IMR-90 (cell line): ENCODE data around the gene STX18. TPM values are rescaled to one million over a fixed set of nuclear protein-coding genes. Genes with fewer than 3 reads are reported as not detected.

ENCODE experiments used
- ATAC-seq: fragments of 200-7000 bp; cut with Tn5 transposase; 2 replicates; pipeline ENCODE4 v1.9.1; 2020; ENCODE audit warnings: low read depth, mild to moderate bottlenecking, moderate library complexity
- BruUV-seq: library from RNA; stranded (reverse); fragments of 400-500 nt; replicated peaks from 2 replicates; lab custom pipeline; 2021; lab: Mats Ljungman, UMichigan
- CTCF ChIA-PET: fragments of 300-600 bp; formaldehyde crosslinking; extraction: SDS; loops from one replicate; lab custom pipeline; 2021; ENCODE audit warnings: antibody characterized with exemption; lab: Yijun Ruan, JAX
- POLR2A ChIA-PET: fragments of 300-600 bp; sonication (Branson Sonifier 250); formaldehyde crosslinking; loops from one replicate; lab custom pipeline; 2022; ENCODE audit warnings: antibody characterized with exemption; ENCODE audit not compliant: unreplicated experiment; lab: Charles Lee
- DNase-seq: peaks from one replicate; pipeline ENCODE4 v3.0.0; 2013
- H2AFZ ChIP-seq: replicated peaks from 2 replicates; pipeline ENCODE3; 2013; ENCODE audit warnings: low read length, mild to moderate bottlenecking; ENCODE audit not compliant: poor library complexity
- H2AK5ac ChIP-seq: 2 replicates; pipeline ENCODE4 v1.6.1; 2013; ENCODE audit warnings: low read depth, low read length, inconsistent platforms
- H2AK9ac ChIP-seq: replicated peaks from 2 replicates; pipeline ENCODE3; 2013; ENCODE audit warnings: mild to moderate bottlenecking, low read depth, low read length, moderate library complexity; ENCODE audit not compliant: poor library complexity
- H2BK120ac ChIP-seq: 2 replicates; pipeline ENCODE4 v1.6.1; 2013; ENCODE audit warnings: low read depth, low read length, inconsistent platforms
- H2BK15ac ChIP-seq: 3 replicates; pipeline ENCODE4 v1.6.1; 2013; ENCODE audit warnings: low read depth, low read length, inconsistent platforms
- H2BK20ac ChIP-seq: 2 replicates; pipeline ENCODE4 v1.6.1; 2013; ENCODE audit warnings: low read depth, mild to moderate bottlenecking, inconsistent platforms, low read length, moderate library complexity
- H2BK5ac ChIP-seq: 2 replicates; pipeline ENCODE4 v1.6.1; 2013; ENCODE audit warnings: mild to moderate bottlenecking, low read depth, low read length, inconsistent platforms; ENCODE audit not compliant: poor library complexity, severe bottlenecking
- H3K14ac ChIP-seq: replicated peaks from 2 replicates; pipeline ENCODE4 v1.6.1; 2013; ENCODE audit warnings: low read depth, low read length, inconsistent platforms
- H3K18ac ChIP-seq: 2 replicates; pipeline ENCODE4 v1.6.1; 2013; ENCODE audit warnings: low read depth, low read length, control low read depth
- H3K23ac ChIP-seq: 2 replicates; pipeline ENCODE4 v1.6.1; 2013; ENCODE audit warnings: low read depth, low read length, inconsistent platforms
- H3K27ac ChIP-seq: 2 replicates; pipeline ENCODE4 v1.5.1; 2013; ENCODE audit warnings: mild to moderate bottlenecking, control low read depth, low read length; ENCODE audit not compliant: insufficient read depth
- H3K27me3 ChIP-seq: 2 replicates; pipeline ENCODE4 v1.6.1; 2013; ENCODE audit warnings: low read length; ENCODE audit not compliant: control insufficient read depth, insufficient read depth
- H3K36me3 ChIP-seq: 2 replicates; pipeline ENCODE4 v1.6.1; 2013; ENCODE audit warnings: low read length, mixed read lengths; ENCODE audit not compliant: control insufficient read depth, insufficient read depth
- H3K4ac ChIP-seq: 2 replicates; pipeline ENCODE4 v1.6.1; 2013; ENCODE audit warnings: low read depth, low read length, inconsistent platforms
- H3K4me1 ChIP-seq: 2 replicates; pipeline ENCODE4 v1.6.1; 2013; ENCODE audit warnings: low read length, mixed read lengths; ENCODE audit not compliant: control insufficient read depth, insufficient read depth
- H3K4me2 ChIP-seq: 2 replicates; pipeline ENCODE4 v1.6.1; 2013; ENCODE audit warnings: low read depth, mild to moderate bottlenecking, control low read depth, low read length, moderate library complexity
- H3K4me3 ChIP-seq: 2 replicates; pipeline ENCODE4 v1.5.1; 2013; ENCODE audit warnings: low read depth, mild to moderate bottlenecking, control low read depth, low read length, moderate library complexity; ENCODE audit not compliant: insufficient read depth
- H3K56ac ChIP-seq: 2 replicates; pipeline ENCODE4 v1.6.1; 2013; ENCODE audit warnings: low read length, inconsistent platforms; ENCODE audit not compliant: insufficient read depth; ENCODE audit errors: extremely low read depth
- H3K79me1 ChIP-seq, 2 experiments: 2 replicates each; pipeline ENCODE4 v1.6.1; 2013; ENCODE audit warnings: low read length in 2 of 2, inconsistent platforms in 1 of 2, low read depth in 1 of 2
- H3K9ac ChIP-seq: 2 replicates; pipeline ENCODE4 v1.6.1; 2013; ENCODE audit warnings: low read depth, low read length, control low read depth
- H3K9me1 ChIP-seq: 2 replicates; pipeline ENCODE4 v1.6.1; 2013; ENCODE audit warnings: low read length, inconsistent platforms; ENCODE audit not compliant: insufficient read depth
- H3K9me3 ChIP-seq: 2 replicates; pipeline ENCODE4 v1.6.1; 2013; ENCODE audit warnings: low read length; ENCODE audit not compliant: control insufficient read depth, insufficient read depth
- H4K20me1 ChIP-seq: 2 replicates; pipeline ENCODE4 v1.6.1; 2013; ENCODE audit warnings: low read length, inconsistent platforms; ENCODE audit not compliant: insufficient read depth
- H4K5ac ChIP-seq: 2 replicates; pipeline ENCODE4 v1.6.1; 2013; ENCODE audit warnings: mild to moderate bottlenecking, low read depth, low read length, control low read depth
- H4K8ac ChIP-seq, 2 experiments: 2 replicates each; pipeline ENCODE4 v1.6.1; 2013; ENCODE audit warnings: low read depth in 2 of 2, low read length in 2 of 2, control low read depth in 1 of 2, inconsistent platforms in 1 of 2
- H4K91ac ChIP-seq: 2 replicates; pipeline ENCODE4 v1.6.1; 2013; ENCODE audit warnings: low read depth, low read length, inconsistent platforms; ENCODE audit not compliant: insufficient read depth
- BHLHE40 ChIP-seq: fragments of 150-350 bp; IDR thresholded peaks from 2 replicates; pipeline ENCODE4 v1.6.1; 2016; ENCODE audit warnings: mild to moderate bottlenecking, low read depth, low read length
- CEBPB ChIP-seq: IDR thresholded peaks from 2 replicates; pipeline ENCODE4 v1.6.1; 2012; ENCODE audit warnings: low read depth, low read length, improper control_type of control experiment
- CHD1 ChIP-seq: IDR thresholded peaks from 2 replicates; pipeline ENCODE4 v1.6.1; 2012; ENCODE audit warnings: low read depth, low read length, improper control_type of control experiment
- CTCF ChIP-seq: conservative IDR thresholded peaks from 2 replicates; pipeline ENCODE4 v1.5.1; 2012; ENCODE audit warnings: mild to moderate bottlenecking, low read depth, low read length, improper control_type of control experiment
- ELK1 ChIP-seq: fragments of 150-350 bp; IDR thresholded peaks from 2 replicates; pipeline ENCODE4 v1.6.1; 2016; ENCODE audit warnings: low read depth, mild to moderate bottlenecking, low read length, moderate library complexity, borderline replicate concordance
- FOS ChIP-seq: fragments of 150-350 bp; IDR thresholded peaks from 2 replicates; pipeline ENCODE4 v1.6.1; 2016; ENCODE audit warnings: low read depth, low read length
- MAFK ChIP-seq: IDR thresholded peaks from 2 replicates; pipeline ENCODE4 v1.6.1; 2012; ENCODE audit warnings: low read depth, low read length, improper control_type of control experiment
- MAZ ChIP-seq: IDR thresholded peaks from 2 replicates; pipeline ENCODE4 v1.6.1; 2012; ENCODE audit warnings: low read depth, mild to moderate bottlenecking, low read length, improper control_type of control experiment, moderate library complexity, borderline replicate concordance
- MXI1 ChIP-seq: IDR thresholded peaks from 2 replicates; pipeline ENCODE4 v1.6.1; 2012; ENCODE audit warnings: low read depth, mild to moderate bottlenecking, low read length, moderate library complexity, borderline replicate concordance
- NFE2L2 ChIP-seq: fragments of 150-350 bp; IDR thresholded peaks from 2 replicates; pipeline ENCODE4 v1.6.1; 2016; ENCODE audit warnings: low read depth, mild to moderate bottlenecking, low read length
- POLR2A ChIP-seq: IDR thresholded peaks from 2 replicates; pipeline ENCODE4 v1.6.1; 2012; ENCODE audit warnings: mild to moderate bottlenecking, low read depth, low read length
- RAD21 ChIP-seq: IDR thresholded peaks from 2 replicates; pipeline ENCODE4 v1.6.1; 2012; ENCODE audit warnings: low read length, improper control_type of control experiment
- RCOR1 ChIP-seq: IDR thresholded peaks from 2 replicates; pipeline ENCODE4 v1.6.1; 2012; ENCODE audit warnings: mild to moderate bottlenecking, low read length, improper control_type of control experiment; ENCODE audit not compliant: insufficient replicate concordance
- RFX5 ChIP-seq: IDR thresholded peaks from 2 replicates; pipeline ENCODE4 v1.8.0; 2012; ENCODE audit warnings: low read depth, mild to moderate bottlenecking, low read length, moderate library complexity
- SMC3 ChIP-seq: fragments of 150-350 bp; IDR thresholded peaks from 2 replicates; pipeline ENCODE4 v1.6.1; 2016; ENCODE audit warnings: low read depth, mild to moderate bottlenecking, antibody characterized with exemption, low read length, moderate library complexity
- USF2 ChIP-seq: fragments of 150-350 bp; IDR thresholded peaks from 2 replicates; pipeline ENCODE4 v1.6.1; 2017; ENCODE audit warnings: mild to moderate bottlenecking, antibody characterized with exemption, low read length, low read depth
- WGBS, 2 experiments: methylation state at CpG; one replicate each; pipeline versions ENCODE4 v1.1.5 to v1.1.7; 2013; ENCODE audit warnings: missing lambda C conversion rate in 2 of 2; ENCODE audit not compliant: insufficient read length in 1 of 2; ENCODE audit errors: extremely low coverage in 2 of 2; 5-methylcytosine and 5-hydroxymethylcytosine counted together
- dilution Hi-C: fragments of 300-500 bp; cut with HindIII; formaldehyde crosslinking; loops from one replicate; pipeline ENCODE4 v1.14.3; 2018; ENCODE audit warnings: low sequenced_read_pairs; ENCODE audit not compliant: unreplicated experiment
- in situ Hi-C: fragments of 300-500 bp; cut with MboI; formaldehyde crosslinking; loops from 3 replicates; pipeline ENCODE4 v1.14.3; 2019; ENCODE audit warnings: low sequenced_read_pairs, inconsistent platforms, mixed read lengths
- intact Hi-C: fragments of 100-400 bp; cut with micrococcal nuclease; formaldehyde crosslinking; loops from 2 replicates; pipeline ENCODE4 v1.10.0; 2022
- polyA plus RNA-seq, 3 experiments: library from polyadenylated mRNA; depleted of rRNA; stranded (reverse); fragments of >200 nt; gene quantifications; 2 replicates each; pipeline ENCODE4 v1.2.3, GENCODE V29; 2012; ENCODE audit warnings: low replicate concordance in 1 of 3
- total RNA-seq: library from RNA; depleted of rRNA; stranded (reverse); fragments of >200 nt; gene quantifications from 2 replicates; pipeline ENCODE4 v1.2.3, GENCODE V29; 2012

STX18 gene
- total and polyA plus RNA-seq, 2 of the 4 experiments (the other 2 are of a cell fraction) = 20.1 to 23.4 TPM

- H4K20me1 ChIP-seq = peaks cover 3% of the 10 kb centered on the region; the same call in 1 of the 2 replicates
- H3K18ac ChIP-seq = no peak overlapping the region
- H3K9me3 ChIP-seq = no peaks in the 10 kb centered on the region
- no peak overlapping the region for H2BK15ac ChIP-seq
- ChIA-PET POLR2A (no interaction called here), CTCF (interaction anchor here (0.6 to 1.4 kb wide), 2 partner anchors 21 to 32 kb away, joined by 3 read pairs; no protein-coding TSS in a partner anchor)
- H3K9ac ChIP-seq = no peak overlapping the region
- H3K36me3 ChIP-seq = peaks cover 20% of the 10 kb centered on the region
- H2AK5ac ChIP-seq = no peak overlapping the region
- no peak overlapping the region for H2BK120ac ChIP-seq
- H3K23ac ChIP-seq = no peak overlapping the region
- no peak overlapping the region for H2BK5ac ChIP-seq
- TF ChIP-seq FOS = no peak
- TF ChIP-seq POLR2A = no peak
- no peak for TF ChIP-seq MAZ
- no peak for TF ChIP-seq RFX5
- no peak for TF ChIP-seq BHLHE40
- no peak for TF ChIP-seq CEBPB
- TF ChIP-seq RAD21 = no peak
- TF ChIP-seq NFE2L2 = no peak
- TF ChIP-seq MAFK = no peak
- TF ChIP-seq RCOR1 = no peak
- no peak for TF ChIP-seq ELK1
- TF ChIP-seq CHD1 = no peak
- no peak for TF ChIP-seq MXI1
- TF ChIP-seq USF2 = no peak
- TF ChIP-seq CTCF = no peak
- no peak for TF ChIP-seq SMC3
- H3K4me2 ChIP-seq = no peak overlapping the region
- no peak overlapping the region for H4K5ac ChIP-seq
- no peak overlapping the region for H3K4me3 ChIP-seq
- dilution Hi-C loops (no loop called here), in situ Hi-C loops (no loop called here), intact Hi-C loops (no loop called here)
- no peak overlapping the region for H4K8ac ChIP-seq
- H2BK20ac ChIP-seq = no peak overlapping the region
- no peak overlapping the region for H3K27ac ChIP-seq
- BruUV-seq = no TSS peak
- WGBS, 2 experiments = 100% methylated on average over 2 of the region's 5 CpGs; no CpG with 5 or more reads in 1 of the 2 experiments
- peaks cover 4% of the 10 kb centered on the region; the same call in 1 of the 2 replicates for H3K4me1 ChIP-seq
- no peak overlapping the region for H3K14ac ChIP-seq
- ATAC-seq (no peak), DNase-seq (no peak)
- H3K56ac ChIP-seq = no peak overlapping the region
- H4K91ac ChIP-seq = no peak overlapping the region
- no peaks in the 10 kb centered on the region for H3K27me3 ChIP-seq
- H2AK9ac ChIP-seq = no peak overlapping the region
- no peak overlapping the region for H2AFZ ChIP-seq
- peaks cover 12% of the 10 kb centered on the region; the same call in 1 of the 2 replicates for H3K9me1 ChIP-seq
- peaks cover 4% of the 10 kb centered on the region in 2 experiments; a peak in 1 of 4 replicates for H3K79me1 ChIP-seq
- no peak overlapping the region for H3K4ac ChIP-seq
Observed at GRCh38 chr4:4427886-4428285, 114.0 kb downstream of the STX18 start.
